HUES6 (cell line): ENCODE data around the gene CCDC28A.

Experiments used
- H3K27ac ChIP-seq: 2 replicates; pipeline ENCODE4 v1.7.0; 2013; ENCODE audit warnings: low read depth, mild to moderate bottlenecking, low read length, inconsistent platforms
- H3K27me3 ChIP-seq: 2 replicates; pipeline ENCODE4 v1.6.1; 2013; ENCODE audit warnings: low read length; ENCODE audit not compliant: control insufficient read depth, insufficient read depth
- H3K36me3 ChIP-seq: 2 replicates; pipeline ENCODE4 v1.6.1; 2013; ENCODE audit warnings: low read length; ENCODE audit not compliant: control insufficient read depth, insufficient read depth
- H3K4me1 ChIP-seq: 2 replicates; pipeline ENCODE4 v1.6.1; 2013; ENCODE audit warnings: low read length; ENCODE audit not compliant: control insufficient read depth, insufficient read depth
- H3K4me3 ChIP-seq: 2 replicates; pipeline ENCODE4 v1.5.1; 2013; ENCODE audit warnings: low read depth, low read length
- H3K9ac ChIP-seq: one replicate; pipeline ENCODE4 v1.6.1; 2013; ENCODE audit warnings: mild to moderate bottlenecking, low read length
- H3K9me3 ChIP-seq: 2 replicates; pipeline ENCODE4 v1.6.1; 2013; ENCODE audit warnings: low read depth, low read length; ENCODE audit not compliant: control insufficient read depth, insufficient read depth

CCDC28A gene

GRCh38 chr6:138837246-138837645, 63.7 kb downstream of the CCDC28A start:
- Histone ChIP-seq H3K9me3 (no peaks in the 10 kb centered on the region), H3K27ac (no peak overlapping the region), H3K9ac (no peak overlapping the region), H3K27me3 (no peaks in the 10 kb centered on the region), H3K4me1 (no peaks in the 10 kb centered on the region), H3K4me3 (no peak overlapping the region), H3K36me3 (no peaks in the 10 kb centered on the region)
